ENCODE measurements around the gene ZNF385D. TPM values are rescaled to one million over a fixed set of nuclear protein-coding genes. Genes with fewer than 3 reads are reported as not detected.

Gene ZNF385D
- total RNA-seq, 1 donor = 1.7 TPM

DNA sequence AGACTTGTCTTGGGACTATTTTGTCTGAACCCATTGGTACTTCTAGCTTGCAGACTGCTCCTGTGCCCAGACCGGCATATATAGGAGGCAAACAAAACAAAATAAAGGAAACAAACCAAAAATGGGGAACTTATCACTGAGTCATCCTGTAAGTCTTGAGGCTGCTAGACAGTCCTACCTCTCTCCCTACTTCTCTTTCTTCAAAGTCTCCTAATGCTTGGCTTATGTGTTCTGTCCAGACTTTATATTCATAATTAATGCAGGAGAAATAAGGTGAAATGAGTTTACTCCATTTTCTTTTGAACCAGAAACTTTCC lies 266.2 kb downstream of the ZNF385D start:
- no peak for DNase-seq (ENCODE audit: low read depth)
- TF ChIP-seq, protein P1, sequence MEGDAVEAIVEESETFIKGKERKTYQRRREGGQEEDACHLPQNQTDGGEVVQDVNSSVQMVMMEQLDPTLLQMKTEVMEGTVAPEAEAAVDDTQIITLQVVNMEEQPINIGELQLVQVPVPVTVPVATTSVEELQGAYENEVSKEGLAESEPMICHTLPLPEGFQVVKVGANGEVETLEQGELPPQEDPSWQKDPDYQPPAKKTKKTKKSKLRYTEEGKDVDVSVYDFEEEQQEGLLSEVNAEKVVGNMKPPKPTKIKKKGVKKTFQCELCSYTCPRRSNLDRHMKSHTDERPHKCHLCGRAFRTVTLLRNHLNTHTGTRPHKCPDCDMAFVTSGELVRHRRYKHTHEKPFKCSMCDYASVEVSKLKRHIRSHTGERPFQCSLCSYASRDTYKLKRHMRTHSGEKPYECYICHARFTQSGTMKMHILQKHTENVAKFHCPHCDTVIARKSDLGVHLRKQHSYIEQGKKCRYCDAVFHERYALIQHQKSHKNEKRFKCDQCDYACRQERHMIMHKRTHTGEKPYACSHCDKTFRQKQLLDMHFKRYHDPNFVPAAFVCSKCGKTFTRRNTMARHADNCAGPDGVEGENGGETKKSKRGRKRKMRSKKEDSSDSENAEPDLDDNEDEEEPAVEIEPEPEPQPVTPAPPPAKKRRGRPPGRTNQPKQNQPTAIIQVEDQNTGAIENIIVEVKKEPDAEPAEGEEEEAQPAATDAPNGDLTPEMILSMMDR (IDR thresholded peaks at IDR 0.05; ENCODE audit: insufficient read depth, low read depth, low read length) = no peak
- no peak overlapping the region for H3K4me3 ChIP-seq (ENCODE audit: low read depth, low read length)

DNA sequence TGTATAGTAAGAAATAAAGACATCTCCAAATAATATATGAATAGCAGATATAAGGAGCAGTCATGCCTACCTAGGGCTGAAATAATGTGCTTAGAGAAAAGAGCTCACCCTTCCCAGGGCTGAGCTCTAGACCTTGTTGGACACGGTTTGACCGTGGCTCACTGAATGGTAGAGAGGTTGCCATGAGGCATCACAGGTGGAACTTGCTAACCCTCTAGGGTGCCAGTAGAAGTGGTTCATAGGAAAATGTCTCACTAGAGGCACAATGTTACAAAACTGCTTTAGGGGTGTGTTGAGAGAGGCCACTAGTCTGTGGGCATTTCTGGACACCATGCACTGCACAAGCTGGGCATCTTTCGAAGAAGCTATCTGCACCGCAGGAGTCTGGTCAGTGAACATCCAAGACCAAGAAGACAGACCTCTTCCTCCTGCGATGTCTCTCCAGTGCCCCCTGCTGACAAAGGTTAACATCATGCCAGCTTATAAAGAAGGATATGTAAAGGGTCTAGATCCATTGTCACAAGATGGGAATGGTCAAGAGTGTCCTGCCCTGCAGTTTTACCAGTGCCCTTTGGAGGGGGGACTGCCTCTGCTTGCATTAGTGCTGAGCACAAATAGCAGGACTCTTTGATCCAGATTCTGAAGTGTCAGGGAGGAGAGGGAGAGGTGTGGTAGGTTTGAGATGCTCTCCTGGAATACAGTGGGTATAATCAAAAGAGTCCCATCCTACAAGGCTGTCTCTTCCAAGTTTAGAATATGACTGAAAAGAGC lies 266.8 kb downstream of the ZNF385D start:
- peak; percentile 65 for DNase-seq (ENCODE audit: low read depth)
- no peak overlapping the region for H3K4me3 ChIP-seq (ENCODE audit: low read depth, low read length)
- TF ChIP-seq, protein P1 (IDR thresholded peaks at IDR 0.05; ENCODE audit: insufficient read depth, low read depth, low read length) = peak; percentile 56

DNA sequence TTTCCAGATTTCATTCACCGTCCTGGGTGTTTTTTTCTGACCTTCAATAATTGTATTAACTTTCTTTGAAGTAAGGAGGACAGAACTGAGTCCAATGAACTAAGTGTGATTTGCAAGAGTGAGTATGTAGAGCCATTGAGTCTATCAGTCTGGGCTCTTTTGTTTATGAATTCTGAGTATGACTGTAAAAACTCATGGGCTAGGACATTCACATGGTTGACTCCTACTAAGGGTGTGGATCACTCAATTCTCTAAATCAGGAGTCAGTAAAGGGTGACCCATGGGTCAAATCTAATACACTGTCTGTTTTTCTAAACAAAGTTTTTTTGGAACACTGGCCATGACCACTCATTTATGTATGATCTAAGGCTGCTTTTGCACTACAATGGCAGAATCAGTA lies 269.0 kb downstream of the ZNF385D start:
- TF ChIP-seq, protein P1 (IDR thresholded peaks at IDR 0.05; ENCODE audit: insufficient read depth, low read depth, low read length) = no peak
- no peak overlapping the region for H3K4me3 ChIP-seq (ENCODE audit: low read depth, low read length)
- DNase-seq (ENCODE audit: low read depth) = peak; percentile 14

DNA sequence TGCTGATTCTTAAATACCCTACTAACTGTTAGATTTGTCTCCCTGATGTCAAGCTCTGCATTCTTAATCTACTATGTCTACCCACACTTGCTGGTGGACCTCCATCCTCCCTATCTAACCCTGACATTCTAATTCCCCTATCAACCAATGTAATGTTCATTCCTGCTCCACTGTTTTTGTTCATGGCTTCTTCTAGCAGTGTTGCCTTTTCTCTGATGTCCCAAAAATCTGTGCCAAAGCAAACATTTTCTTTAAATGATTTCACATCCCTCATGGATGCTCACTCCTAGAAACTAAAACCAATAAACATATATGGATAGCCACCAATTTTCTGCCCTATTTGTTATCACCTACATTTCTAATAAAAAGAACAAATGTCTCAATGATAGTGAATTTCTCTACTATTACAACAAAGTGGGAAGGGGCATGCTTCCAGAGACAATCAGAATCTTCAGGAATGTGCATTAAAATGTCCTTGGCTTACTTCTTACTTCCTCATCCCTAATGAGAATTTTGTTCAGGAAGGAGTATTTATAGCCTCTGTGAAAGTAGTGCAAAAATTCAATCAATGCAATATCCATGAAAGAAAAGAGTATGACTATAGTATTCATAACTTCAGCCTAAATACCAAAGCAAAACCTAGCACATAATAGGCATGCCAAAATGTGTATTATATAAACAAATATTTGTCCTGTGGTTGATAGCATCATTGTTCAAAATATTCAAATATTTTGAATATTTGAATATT lies 273.3 kb downstream of the ZNF385D start:
- H3K4me3 ChIP-seq (ENCODE audit: low read depth, low read length) = no peak overlapping the region
- no peak for DNase-seq (ENCODE audit: low read depth)
- TF ChIP-seq, protein P1 (IDR thresholded peaks at IDR 0.05; ENCODE audit: insufficient read depth, low read depth, low read length) = no peak

DNA sequence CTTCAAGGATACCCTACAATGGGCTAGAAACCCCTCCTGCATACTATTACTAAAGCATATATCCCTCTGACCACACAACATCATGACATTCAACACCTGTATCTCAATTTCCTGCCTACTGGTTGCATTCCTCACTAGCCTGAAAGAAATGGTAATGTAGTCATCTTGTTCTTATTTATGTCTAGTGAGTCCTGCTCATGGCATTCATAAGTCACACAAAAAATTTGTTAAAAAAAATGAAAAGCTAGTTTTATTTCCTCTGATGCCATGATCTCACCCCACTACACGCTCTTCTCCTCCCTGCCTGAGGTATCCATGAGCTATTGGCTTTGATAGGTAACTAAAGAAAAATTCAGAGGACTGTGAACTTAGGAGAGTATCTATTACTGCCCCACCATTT lies 284.5 kb downstream of the ZNF385D start:
- TF ChIP-seq, protein P1 (IDR thresholded peaks at IDR 0.05; ENCODE audit: insufficient read depth, low read depth, low read length) = no peak
- H3K4me3 ChIP-seq (ENCODE audit: low read depth, low read length) = no peak overlapping the region
- no peak for DNase-seq (ENCODE audit: low read depth)

DNA sequence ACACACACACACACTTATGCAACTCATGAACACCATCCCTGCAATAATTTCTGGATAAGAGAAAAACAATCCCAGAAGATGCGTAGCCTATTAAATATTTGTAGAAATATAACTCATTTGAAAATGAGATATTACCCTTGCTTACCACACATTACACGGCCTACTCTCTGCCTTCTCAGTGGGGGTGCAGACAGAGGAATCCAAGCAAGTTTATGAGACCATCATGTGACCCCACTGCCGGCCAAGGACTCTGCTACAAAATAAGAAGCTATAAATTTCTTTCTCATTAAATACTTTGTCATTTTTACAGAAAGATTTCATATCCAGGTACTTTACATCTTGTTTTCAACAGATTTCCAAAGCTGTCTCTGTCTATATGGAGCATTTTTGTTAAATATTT lies 286.3 kb downstream of the ZNF385D start:
- DNase-seq (ENCODE audit: low read depth) = peak; percentile 5
- no peak overlapping the region for H3K4me3 ChIP-seq (ENCODE audit: low read depth, low read length)
- TF ChIP-seq, protein P1 (IDR thresholded peaks at IDR 0.05; ENCODE audit: insufficient read depth, low read depth, low read length) = no peak

All from fibroblast of villous mesenchyme (primary cell).